Measurements from ENCODE around the gene VPS25.

The VPS25 gene

DNA sequence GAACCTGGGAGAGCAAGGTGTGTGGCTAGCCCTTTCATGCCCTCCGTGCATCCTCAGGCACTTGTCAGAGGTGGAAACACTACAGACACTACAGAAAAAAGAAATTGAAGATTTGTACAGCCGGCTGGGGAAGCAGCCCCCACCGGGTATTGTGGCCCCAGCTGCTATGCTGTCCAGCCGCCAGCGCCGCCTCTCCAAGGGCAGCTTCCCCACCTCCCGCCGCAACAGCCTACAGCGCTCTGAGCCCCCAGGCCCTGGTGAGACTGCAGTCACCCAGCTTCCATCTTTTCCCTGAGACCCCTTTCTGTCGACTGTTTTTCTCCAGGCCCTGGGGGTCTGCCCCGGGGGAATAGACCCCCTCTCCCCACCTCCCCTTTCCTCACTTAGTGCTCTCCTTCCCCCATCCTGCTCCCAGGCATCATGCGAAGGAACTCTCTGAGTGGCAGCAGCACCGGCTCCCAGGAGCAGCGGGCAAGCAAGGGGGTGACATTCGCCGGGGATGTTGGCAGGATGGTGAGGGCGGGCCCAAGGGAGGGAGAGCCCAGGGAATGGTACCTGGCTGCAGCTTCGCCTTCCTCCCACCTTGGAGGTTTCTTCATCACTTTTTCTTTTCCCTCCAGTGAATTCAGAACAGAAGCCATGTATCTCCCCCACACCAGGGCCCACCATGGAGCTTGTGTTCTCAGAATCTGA is 23.0 kb downstream of the VPS25 start:
- DNase-seq: no peak
- H3K4me2 ChIP-seq (ENCODE audit: insufficient read depth, low read length): no peak overlapping the region
- H3K36me3 ChIP-seq (ENCODE audit: insufficient read depth, low read length): peaks cover 14% of the 10 kb centered on the region
- H3K9ac ChIP-seq (ENCODE audit: low read depth, low read length): no peak overlapping the region
- H3K9me3 ChIP-seq (ENCODE audit: insufficient read depth, low read length, severe bottlenecking): no peaks in the 10 kb centered on the region
- ATAC-seq (ENCODE audit: insufficient read depth, low read depth): no peak
- no peak for TF ChIP-seq EZH2 (IDR thresholded peaks at IDR 0.05; ENCODE audit: borderline replicate concordance, low read depth, low read length, severe bottlenecking)
- TF ChIP-seq, protein P1, sequence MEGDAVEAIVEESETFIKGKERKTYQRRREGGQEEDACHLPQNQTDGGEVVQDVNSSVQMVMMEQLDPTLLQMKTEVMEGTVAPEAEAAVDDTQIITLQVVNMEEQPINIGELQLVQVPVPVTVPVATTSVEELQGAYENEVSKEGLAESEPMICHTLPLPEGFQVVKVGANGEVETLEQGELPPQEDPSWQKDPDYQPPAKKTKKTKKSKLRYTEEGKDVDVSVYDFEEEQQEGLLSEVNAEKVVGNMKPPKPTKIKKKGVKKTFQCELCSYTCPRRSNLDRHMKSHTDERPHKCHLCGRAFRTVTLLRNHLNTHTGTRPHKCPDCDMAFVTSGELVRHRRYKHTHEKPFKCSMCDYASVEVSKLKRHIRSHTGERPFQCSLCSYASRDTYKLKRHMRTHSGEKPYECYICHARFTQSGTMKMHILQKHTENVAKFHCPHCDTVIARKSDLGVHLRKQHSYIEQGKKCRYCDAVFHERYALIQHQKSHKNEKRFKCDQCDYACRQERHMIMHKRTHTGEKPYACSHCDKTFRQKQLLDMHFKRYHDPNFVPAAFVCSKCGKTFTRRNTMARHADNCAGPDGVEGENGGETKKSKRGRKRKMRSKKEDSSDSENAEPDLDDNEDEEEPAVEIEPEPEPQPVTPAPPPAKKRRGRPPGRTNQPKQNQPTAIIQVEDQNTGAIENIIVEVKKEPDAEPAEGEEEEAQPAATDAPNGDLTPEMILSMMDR (IDR thresholded peaks at IDR 0.05; ENCODE audit: borderline replicate concordance, extremely low read depth, low read length, poor library complexity, severe bottlenecking): no peak
- H3K4me3 ChIP-seq (ENCODE audit: low read depth in 1 of 2, low read length in 2 of 2): no peak overlapping the region
- no peaks in the 10 kb centered on the region for H4K20me1 ChIP-seq (ENCODE audit: insufficient read depth, low read length)
- H3K79me2 ChIP-seq (ENCODE audit: insufficient read depth, low read length): peaks cover 19% of the 10 kb centered on the region
- H3K27ac ChIP-seq (ENCODE audit: low read length): no peak overlapping the region
- no peak overlapping the region for H2AFZ ChIP-seq (ENCODE audit: low read depth, low read length)
- H3K27me3 ChIP-seq (ENCODE audit: insufficient read depth, low read length, poor library complexity): no peaks in the 10 kb centered on the region
- H3K4me1 ChIP-seq (ENCODE audit: insufficient read depth, low read length): peaks cover 27% of the 10 kb centered on the region

- H3K9ac ChIP-seq (ENCODE audit: low read depth, low read length): peak overlapping the region; percentile 78
- peak overlapping the region; percentile 91 for H3K4me2 ChIP-seq (ENCODE audit: insufficient read depth, low read length)
- no peak overlapping the region for H2AFZ ChIP-seq (ENCODE audit: low read depth, low read length)
- H3K9me3 ChIP-seq (ENCODE audit: insufficient read depth, low read length, severe bottlenecking): no peaks in the 10 kb centered on the region
- H4K20me1 ChIP-seq (ENCODE audit: insufficient read depth, low read length): no peaks in the 10 kb centered on the region
- no peak for TF ChIP-seq EZH2 (IDR thresholded peaks at IDR 0.05; ENCODE audit: borderline replicate concordance, low read depth, low read length, severe bottlenecking)
- TF ChIP-seq, protein P1 (IDR thresholded peaks at IDR 0.05; ENCODE audit: borderline replicate concordance, extremely low read depth, low read length, poor library complexity, severe bottlenecking): no peak
- DNase-seq (no peak), ATAC-seq (ENCODE audit: insufficient read depth, low read depth) (no peak)
- peak overlapping the region; percentile 82 to 98; a peak in 3 of 4 replicates for H3K4me3 ChIP-seq (ENCODE audit: low read depth in 1 of 2, low read length in 2 of 2)
- peaks cover 14% of the 10 kb centered on the region for H3K36me3 ChIP-seq (ENCODE audit: insufficient read depth, low read length)
- H3K4me1 ChIP-seq (ENCODE audit: insufficient read depth, low read length): peaks cover 27% of the 10 kb centered on the region
- peaks cover 19% of the 10 kb centered on the region for H3K79me2 ChIP-seq (ENCODE audit: insufficient read depth, low read length)
- no peaks in the 10 kb centered on the region for H3K27me3 ChIP-seq (ENCODE audit: insufficient read depth, low read length, poor library complexity)
- H3K27ac ChIP-seq (ENCODE audit: low read length): peak overlapping the region; percentile 75; the same call in 1 of the 2 replicates
Measured at GRCh38 chr17:42797067-42798007, 24.1 kb downstream of the VPS25 start.

GRCh38 chr17:42798011-42798382 is 24.7 kb downstream of the VPS25 start:
- H4K20me1 ChIP-seq (ENCODE audit: insufficient read depth, low read length): no peaks in the 10 kb centered on the region
- H3K9ac ChIP-seq (ENCODE audit: low read depth, low read length): peak overlapping the region; percentile 78
- no peaks in the 10 kb centered on the region for H3K27me3 ChIP-seq (ENCODE audit: insufficient read depth, low read length, poor library complexity)
- H3K79me2 ChIP-seq (ENCODE audit: insufficient read depth, low read length): peaks cover 19% of the 10 kb centered on the region
- DNase-seq (no peak), ATAC-seq (ENCODE audit: insufficient read depth, low read depth) (no peak)
- peaks cover 14% of the 10 kb centered on the region for H3K36me3 ChIP-seq (ENCODE audit: insufficient read depth, low read length)
- peaks cover 27% of the 10 kb centered on the region for H3K4me1 ChIP-seq (ENCODE audit: insufficient read depth, low read length)
- H3K27ac ChIP-seq (ENCODE audit: low read length): peak overlapping the region; percentile 75
- H2AFZ ChIP-seq (ENCODE audit: low read depth, low read length): peak overlapping the region; percentile 98
- H3K4me3 ChIP-seq (ENCODE audit: low read depth in 1 of 2, low read length in 2 of 2): peak overlapping the region; percentile 82 to 98
- H3K4me2 ChIP-seq (ENCODE audit: insufficient read depth, low read length): peak overlapping the region; percentile 91
- TF ChIP-seq, protein P1 (IDR thresholded peaks at IDR 0.05; ENCODE audit: borderline replicate concordance, extremely low read depth, low read length, poor library complexity, severe bottlenecking): no peak
- no peaks in the 10 kb centered on the region for H3K9me3 ChIP-seq (ENCODE audit: insufficient read depth, low read length, severe bottlenecking)

Data from DND-41 (cell line).